HL-60 (cell line): ENCODE results near the gene ARHGEF16.
A peak's percentile ranks its signal among the peaks of the same experiment; 100 is the strongest.

ENCODE experiments used
- DNase-seq, 2 experiments: peaks; one replicate each; pipeline ENCODE4 v3.0.0-alpha.2; 2010 to 2020; ENCODE audit warnings: low read depth in 1 of 2, low spot score in 1 of 2
- H3K27ac ChIP-seq: fragments of 250-450 bp; sonication (Bioruptor Pico); replicated peaks from 2 replicates; pipeline ENCODE4 v1.5.1; 2020; ENCODE audit warnings: mild to moderate bottlenecking, moderate library complexity
- H3K27me3 ChIP-seq: fragments of 250-450 bp; sonication (Bioruptor Pico); 2 replicates; pipeline ENCODE4 v1.5.1; 2021; ENCODE audit warnings: mild to moderate bottlenecking, moderate library complexity; ENCODE audit not compliant: insufficient read depth, poor library complexity, severe bottlenecking
- H3K4me3 ChIP-seq: replicated peaks from 2 replicates; pipeline ENCODE4 v1.5.1; 2011; ENCODE audit warnings: mild to moderate bottlenecking, control low read depth, low read length; ENCODE audit not compliant: insufficient read depth
- CTCF ChIP-seq: IDR thresholded peaks from one replicate; pipeline ENCODE4 v1.5.1; 2011; ENCODE audit warnings: low read length, control low read depth, inconsistent platforms; ENCODE audit not compliant: insufficient read depth
- GABPA ChIP-seq: IDR thresholded peaks from 2 replicates; pipeline ENCODE4 v1.6.1; 2012; ENCODE audit warnings: low read depth
- POLR2AphosphoS5 ChIP-seq: IDR thresholded peaks from 2 replicates; pipeline ENCODE4 v1.6.1; 2012; ENCODE audit warnings: low read depth
- REST ChIP-seq: IDR thresholded peaks from 2 replicates; pipeline ENCODE4 v1.6.1; 2012; ENCODE audit warnings: low read depth; ENCODE audit not compliant: insufficient replicate concordance
- SPI1 ChIP-seq: IDR thresholded peaks from 2 replicates; pipeline ENCODE4 v1.6.1; 2012; ENCODE audit warnings: low read depth, mild to moderate bottlenecking, borderline replicate concordance

The ARHGEF16 gene

GRCh38 chr1:3515774-3516480 is 61.5 kb downstream of the ARHGEF16 start:
- H3K27ac ChIP-seq = peak overlapping the region; percentile 73
- DNase-seq = peak in 1 of 2 experiments; percentile 83
- no peaks in the 10 kb centered on the region for H3K27me3 ChIP-seq
- TF ChIP-seq SPI1 (no peak), POLR2AphosphoS5 (peak; percentile 81)
- H3K4me3 ChIP-seq = no peak overlapping the region

GRCh38 chr1:3516481-3516869 is 62.0 kb downstream of the ARHGEF16 start:
- Histone ChIP-seq H3K4me3 (no peak overlapping the region), H3K27ac (peak overlapping the region; percentile 73), H3K27me3 (no peaks in the 10 kb centered on the region)
- TF ChIP-seq POLR2AphosphoS5 (no peak), GABPA (no peak), REST (no peak), CTCF (no peak), SPI1 (no peak)
- no peak for DNase-seq

GRCh38 chr1:3516911-3517675 is 62.6 kb downstream of the ARHGEF16 start:
- Histone ChIP-seq H3K27ac (peak overlapping the region; percentile 73), H3K4me3 (no peak overlapping the region), H3K27me3 (no peaks in the 10 kb centered on the region)
- peak in 1 of 2 experiments; percentile 16 for DNase-seq
- TF ChIP-seq CTCF = no peak

GRCh38 chr1:3518256-3518655 is 63.8 kb downstream of the ARHGEF16 start:
- Histone ChIP-seq H3K27ac (no peak overlapping the region), H3K4me3 (no peak overlapping the region), H3K27me3 (no peaks in the 10 kb centered on the region)
- no peak for DNase-seq
- TF ChIP-seq CTCF (peak; percentile 59), REST (no peak)
